ENCODE results near the gene RNF214. TPM values are rescaled to one million over a fixed set of nuclear protein-coding genes. Genes with fewer than 3 reads are reported as not detected.
A peak's percentile ranks its signal among the peaks of the same experiment; 100 is the strongest.

The RNF214 gene
- total and polyA plus RNA-seq, 2 of the 13 experiments (the other 11 are each of a cell fraction or from before 2014, with no cell fraction given) = 10.7 to 12.6 TPM

- TF ChIP-seq ARNTL (CRISPR knock-in tag; IDR thresholded peaks at IDR 0.05) (no peak), MAX (IDR thresholded peaks at IDR 0.05) (no peak; the same call in 1 of the 2 replicates), ZNF205 (CRISPR knock-in tag; IDR thresholded peaks at IDR 0.05) (no peak; the same call in 1 of the 2 replicates), TARDBP (CRISPR knock-in tag; IDR thresholded peaks at IDR 0.05) (peak; percentile 60; the same call in 1 of the 2 replicates), MBNL3 (CRISPR knock-in tag; conservative IDR thresholded peaks at IDR 0.05) (no peak), ZIK1 (CRISPR knock-in tag; IDR thresholded peaks at IDR 0.05; ENCODE audit: borderline replicate concordance, low read depth) (no peak), ZGPAT (CRISPR knock-in tag; IDR thresholded peaks at IDR 0.05) (peak; percentile 77), CBX2 (IDR thresholded peaks at IDR 0.05; ENCODE audit: low read depth, low read length) (no peak), CBX2 (CRISPR knock-in tag; IDR thresholded peaks at IDR 0.05; ENCODE audit: low read depth) (no peak), DPF2 (CRISPR knock-in tag; IDR thresholded peaks at IDR 0.05; ENCODE audit: borderline replicate concordance, low read depth) (no peak), MED1 (CRISPR knock-in tag; IDR thresholded peaks at IDR 0.05) (peak; percentile 35), THYN1 (CRISPR knock-in tag; IDR thresholded peaks at IDR 0.05; ENCODE audit: borderline replicate concordance, low read depth) (no peak), DZIP1 (CRISPR knock-in tag; IDR thresholded peaks at IDR 0.05) (no peak), KMT2B (CRISPR knock-in tag; IDR thresholded peaks at IDR 0.05) (peak; percentile 85; the same call in 1 of the 2 replicates), ZNF616 (CRISPR knock-in tag; IDR thresholded peaks at IDR 0.05; ENCODE audit: low read depth) (peak; percentile 26; the same call in 1 of the 2 replicates), WIZ (CRISPR knock-in tag; IDR thresholded peaks at IDR 0.05) (no peak), SP4 (CRISPR knock-in tag; IDR thresholded peaks at IDR 0.05) (peak; percentile 67), NCOA5 (CRISPR knock-in tag; IDR thresholded peaks at IDR 0.05) (no peak)
- TF ChIP-seq, protein P1, sequence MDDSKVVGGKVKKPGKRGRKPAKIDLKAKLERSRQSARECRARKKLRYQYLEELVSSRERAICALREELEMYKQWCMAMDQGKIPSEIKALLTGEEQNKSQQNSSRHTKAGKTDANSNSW (CRISPR knock-in tag; IDR thresholded peaks at IDR 0.05; ENCODE audit: borderline replicate concordance) = no peak; the same call in 1 of the 2 replicates
- TF ChIP-seq, protein P2, sequence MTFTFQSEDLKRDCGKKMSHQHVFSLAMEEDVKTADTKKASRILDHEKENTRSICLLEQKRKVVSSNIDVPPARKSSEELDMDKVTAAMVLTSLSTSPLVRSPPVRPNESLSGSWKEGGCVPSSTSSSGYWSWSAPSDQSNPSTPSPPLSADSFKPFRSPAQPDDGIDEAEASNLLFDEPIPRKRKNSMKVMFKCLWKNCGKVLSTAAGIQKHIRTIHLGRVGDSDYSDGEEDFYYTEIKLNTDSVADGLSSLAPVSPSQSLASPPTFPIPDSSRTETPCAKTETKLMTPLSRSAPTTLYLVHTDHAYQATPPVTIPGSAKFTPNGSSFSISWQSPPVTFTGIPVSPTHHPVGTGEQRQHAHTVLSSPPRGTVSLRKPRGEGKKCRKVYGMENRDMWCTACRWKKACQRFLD (CRISPR knock-in tag; IDR thresholded peaks at IDR 0.05; ENCODE audit: borderline replicate concordance) = no peak
- TF ChIP-seq, protein P3, sequence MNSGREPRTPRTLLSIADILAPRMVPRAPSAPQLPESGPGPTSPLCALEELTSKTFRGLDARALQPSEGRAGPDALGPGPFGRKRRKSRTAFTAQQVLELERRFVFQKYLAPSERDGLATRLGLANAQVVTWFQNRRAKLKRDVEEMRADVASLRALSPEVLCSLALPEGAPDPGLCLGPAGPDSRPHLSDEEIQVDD (CRISPR knock-in tag; IDR thresholded peaks at IDR 0.05; ENCODE audit: borderline replicate concordance) = no peak
- TF ChIP-seq, protein P4, sequence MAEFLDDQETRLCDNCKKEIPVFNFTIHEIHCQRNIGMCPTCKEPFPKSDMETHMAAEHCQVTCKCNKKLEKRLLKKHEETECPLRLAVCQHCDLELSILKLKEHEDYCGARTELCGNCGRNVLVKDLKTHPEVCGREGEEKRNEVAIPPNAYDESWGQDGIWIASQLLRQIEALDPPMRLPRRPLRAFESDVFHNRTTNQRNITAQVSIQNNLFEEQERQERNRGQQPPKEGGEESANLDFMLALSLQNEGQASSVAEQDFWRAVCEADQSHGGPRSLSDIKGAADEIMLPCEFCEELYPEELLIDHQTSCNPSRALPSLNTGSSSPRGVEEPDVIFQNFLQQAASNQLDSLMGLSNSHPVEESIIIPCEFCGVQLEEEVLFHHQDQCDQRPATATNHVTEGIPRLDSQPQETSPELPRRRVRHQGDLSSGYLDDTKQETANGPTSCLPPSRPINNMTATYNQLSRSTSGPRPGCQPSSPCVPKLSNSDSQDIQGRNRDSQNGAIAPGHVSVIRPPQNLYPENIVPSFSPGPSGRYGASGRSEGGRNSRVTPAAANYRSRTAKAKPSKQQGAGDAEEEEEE (CRISPR knock-in tag; IDR thresholded peaks at IDR 0.05; ENCODE audit: borderline replicate concordance) = no peak
Observed at GRCh38 chr11:117316197-117316961, 83.9 kb downstream of the RNF214 start, which contains the start of gene BACE1 (continued).

All from HepG2 (cell line).